Breast epithelium (tissue), 4 donors: ENCODE data around the gene ADCY1. TPM values are rescaled to one million over a fixed set of nuclear protein-coding genes. Genes with fewer than 3 reads are reported as not detected.

Experiments
- DNase-seq, 2 donors: peaks; one replicate each; pipeline ENCODE4 v3.0.0-alpha.2; 2019; ENCODE audit warnings: low spot score in 2 of 2
- H3K27ac ChIP-seq, 2 donors: fragments of 200-600 bp; sonication (generic) in 1 of 2; one replicate each; pipeline ENCODE4 v1.5.1; 2016 to 2019; ENCODE audit warnings: mild to moderate bottlenecking in 1 of 2
- H3K27me3 ChIP-seq, 2 donors: fragments of 200-600 bp; sonication (generic) in 1 of 2; one replicate each; pipeline versions ENCODE4 v1.5.1 to v1.6.0; 2017 to 2019; ENCODE audit warnings: control low read depth in 1 of 2, mild to moderate bottlenecking in 1 of 2
- H3K36me3 ChIP-seq: fragments of 200-600 bp; one replicate; pipeline ENCODE4 v1.5.1; 2019
- H3K4me1 ChIP-seq, 2 donors: fragments of 200-600 bp; sonication (generic); one replicate each; pipeline ENCODE4 v1.5.1; 2016 to 2019; ENCODE audit warnings: control low read depth in 1 of 2
- H3K4me3 ChIP-seq, 3 donors: fragments of 200-600 bp; sonication (generic); 1 replicate in 2 of 3; 2 replicates in 1 of 3; pipeline ENCODE4 v1.5.1; 2016 to 2019; ENCODE audit warnings: mild to moderate bottlenecking in 3 of 3, moderate library complexity in 2 of 3
- H3K9me3 ChIP-seq, 2 donors: fragments of 200-600 bp; sonication (generic) in 1 of 2; one replicate each; pipeline ENCODE4 v1.5.1; 2016 to 2019; ENCODE audit warnings: control low read depth in 1 of 2
- POLR2A ChIP-seq: fragments of 450-650 bp; IDR thresholded peaks from one replicate; pipeline ENCODE4 v1.6.1; 2016; ENCODE audit warnings: antibody characterized with exemption, mild to moderate bottlenecking, moderate library complexity
- POLR2AphosphoS5 ChIP-seq, 3 donors: sonication (generic); formaldehyde crosslinking; IDR thresholded peaks; one replicate each; pipeline ENCODE4 v1.6.1; 2017; ENCODE audit warnings: antibody characterized with exemption in 3 of 3
- intact Hi-C: fragments of 100-400 bp; cut with DNase I; formaldehyde crosslinking; loops from one replicate; pipeline ENCODE4 v1.15.1; 2023; ENCODE audit warnings: low total_unique reads
- total RNA-seq, 3 donors: library from RNA; depleted of rRNA; stranded (reverse); fragments of >200 nt; gene quantifications; one replicate each; pipeline ENCODE4 v1.1.0, GENCODE V29; 2016
- TF ChIP-seq, protein P1 (sequence below), 3 donors: fragments of 450-650 bp; IDR thresholded peaks; one replicate each; pipeline ENCODE4 v1.5.1; 2016 to 2017; ENCODE audit warnings: antibody characterized with exemption in 3 of 3, mild to moderate bottlenecking in 3 of 3, moderate library complexity in 3 of 3

ADCY1 gene
- total RNA-seq, 3 donors from 2014 or later: 1.6 to 14.4 (median 2.5) TPM

DNA sequence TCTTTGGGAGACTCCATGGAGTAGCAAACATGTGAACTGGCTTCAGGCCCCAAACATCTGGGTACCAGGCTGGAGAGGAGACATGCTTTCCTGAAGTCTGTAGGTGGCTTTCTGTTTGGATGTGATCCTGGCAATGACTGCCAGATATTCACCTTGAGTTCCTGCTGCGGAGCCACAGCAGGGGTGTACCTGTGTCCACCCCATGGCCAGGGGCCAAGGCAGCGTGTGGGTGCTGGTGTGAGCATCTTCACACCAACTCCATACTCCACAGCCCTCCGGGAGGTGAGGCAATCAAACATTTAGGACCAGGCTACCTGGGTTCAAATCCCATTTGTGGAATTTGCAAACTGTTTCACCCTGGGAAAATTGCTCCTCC lies 113.0 kb downstream of the ADCY1 start:
- DNase-seq: no peak
- Histone ChIP-seq H3K36me3 (no peaks in the 10 kb centered on the region), H3K4me1 (no peaks in the 10 kb centered on the region), H3K27ac (no peak overlapping the region), H3K9me3 (no peaks in the 10 kb centered on the region), H3K27me3 (no peaks in the 10 kb centered on the region), H3K4me3 (no peak overlapping the region)
- intact Hi-C loops: no loop called here
- no peak for TF ChIP-seq POLR2AphosphoS5 (IDR thresholded peaks at IDR 0.05)
- TF ChIP-seq POLR2A: no peak
- TF ChIP-seq, protein P1, sequence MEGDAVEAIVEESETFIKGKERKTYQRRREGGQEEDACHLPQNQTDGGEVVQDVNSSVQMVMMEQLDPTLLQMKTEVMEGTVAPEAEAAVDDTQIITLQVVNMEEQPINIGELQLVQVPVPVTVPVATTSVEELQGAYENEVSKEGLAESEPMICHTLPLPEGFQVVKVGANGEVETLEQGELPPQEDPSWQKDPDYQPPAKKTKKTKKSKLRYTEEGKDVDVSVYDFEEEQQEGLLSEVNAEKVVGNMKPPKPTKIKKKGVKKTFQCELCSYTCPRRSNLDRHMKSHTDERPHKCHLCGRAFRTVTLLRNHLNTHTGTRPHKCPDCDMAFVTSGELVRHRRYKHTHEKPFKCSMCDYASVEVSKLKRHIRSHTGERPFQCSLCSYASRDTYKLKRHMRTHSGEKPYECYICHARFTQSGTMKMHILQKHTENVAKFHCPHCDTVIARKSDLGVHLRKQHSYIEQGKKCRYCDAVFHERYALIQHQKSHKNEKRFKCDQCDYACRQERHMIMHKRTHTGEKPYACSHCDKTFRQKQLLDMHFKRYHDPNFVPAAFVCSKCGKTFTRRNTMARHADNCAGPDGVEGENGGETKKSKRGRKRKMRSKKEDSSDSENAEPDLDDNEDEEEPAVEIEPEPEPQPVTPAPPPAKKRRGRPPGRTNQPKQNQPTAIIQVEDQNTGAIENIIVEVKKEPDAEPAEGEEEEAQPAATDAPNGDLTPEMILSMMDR (IDR thresholded peaks at IDR 0.05): no peak

- no peaks in the 10 kb centered on the region for H3K27me3 ChIP-seq
- H3K36me3 ChIP-seq: no peaks in the 10 kb centered on the region
- H3K9me3 ChIP-seq: no peaks in the 10 kb centered on the region
- no peak for DNase-seq
- H3K4me3 ChIP-seq: no peak overlapping the region
- H3K4me1 ChIP-seq: no peaks in the 10 kb centered on the region
- no peak for TF ChIP-seq POLR2AphosphoS5 (IDR thresholded peaks at IDR 0.05)
- no peak for TF ChIP-seq POLR2A
- TF ChIP-seq, protein P1 (IDR thresholded peaks at IDR 0.05): no peak
- intact Hi-C loops: no loop called here
- H3K27ac ChIP-seq: no peak overlapping the region
Observed at GRCh38 chr7:45687721-45688120, 113.6 kb downstream of the ADCY1 start.

DNA sequence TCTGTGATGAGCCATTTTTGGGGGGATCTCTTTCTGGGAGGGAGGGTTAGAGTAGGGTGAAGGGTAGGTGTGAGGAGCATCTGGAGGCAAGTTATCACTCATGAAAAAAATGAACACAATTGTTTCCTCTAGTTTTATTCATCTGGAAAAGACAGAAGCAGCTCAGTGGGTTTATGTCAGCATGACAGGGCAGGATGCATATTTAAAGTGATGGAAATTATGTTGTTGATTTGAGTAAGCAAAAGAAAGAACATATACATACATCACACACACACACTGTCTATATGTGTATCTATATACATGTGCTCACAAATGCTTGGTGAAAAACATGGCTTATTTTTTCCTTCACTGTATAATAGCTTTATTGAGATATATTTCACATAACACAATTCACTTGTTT lies 114.2 kb downstream of the ADCY1 start:
- no peaks in the 10 kb centered on the region for H3K27me3 ChIP-seq
- no peak overlapping the region for H3K27ac ChIP-seq
- no peaks in the 10 kb centered on the region for H3K36me3 ChIP-seq
- H3K4me1 ChIP-seq: no peaks in the 10 kb centered on the region
- no peak for DNase-seq
- no peak for TF ChIP-seq POLR2AphosphoS5 (IDR thresholded peaks at IDR 0.05)
- no peak for TF ChIP-seq POLR2A
- TF ChIP-seq, protein P1 (IDR thresholded peaks at IDR 0.05): no peak
- no peaks in the 10 kb centered on the region for H3K9me3 ChIP-seq
- no peak overlapping the region for H3K4me3 ChIP-seq
- intact Hi-C loops: no loop called here

DNA sequence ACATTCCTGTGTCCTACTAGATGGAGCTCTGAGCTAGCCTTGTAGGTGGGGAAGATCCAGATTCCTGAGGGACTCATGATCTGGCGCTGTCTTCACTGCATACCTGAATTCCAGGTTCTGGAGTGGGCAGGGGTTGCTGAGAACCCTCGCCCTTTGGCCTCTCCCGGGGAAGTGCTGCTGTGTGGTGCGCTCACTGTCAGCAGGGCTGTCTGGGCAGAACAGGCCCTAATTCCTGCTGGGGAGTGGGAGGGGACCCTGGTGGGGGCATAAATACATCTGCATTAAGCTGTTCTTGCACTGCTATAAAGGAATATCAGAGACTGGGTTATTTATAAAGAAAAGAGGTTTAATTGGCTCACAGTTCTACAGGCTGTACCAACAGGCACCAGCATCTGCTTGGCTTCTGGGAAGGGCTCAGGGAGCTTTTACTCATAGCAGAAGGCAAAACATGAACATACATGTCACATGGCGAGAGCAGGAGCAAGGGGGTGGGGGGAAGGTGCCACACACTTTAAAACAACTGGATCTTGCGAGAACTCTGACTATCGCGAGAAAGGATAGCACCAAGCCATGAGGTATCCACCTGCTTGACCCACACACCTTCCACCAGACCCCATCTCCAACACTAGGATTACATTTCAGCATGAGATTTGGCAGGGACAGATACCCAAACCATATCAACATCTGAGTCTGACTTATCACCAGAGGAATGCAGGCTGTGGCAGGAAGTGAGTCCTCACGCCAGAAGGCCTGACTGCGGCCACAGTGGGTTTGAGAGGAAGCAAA lies 115.0 kb downstream of the ADCY1 start:
- Histone ChIP-seq H3K36me3 (no peaks in the 10 kb centered on the region), H3K4me3 (no peak overlapping the region), H3K27me3 (no peaks in the 10 kb centered on the region), H3K9me3 (no peaks in the 10 kb centered on the region), H3K4me1 (no peaks in the 10 kb centered on the region), H3K27ac (no peak overlapping the region)
- TF ChIP-seq, protein P1 (IDR thresholded peaks at IDR 0.05): no peak
- TF ChIP-seq POLR2AphosphoS5 (IDR thresholded peaks at IDR 0.05) (no peak), POLR2A (no peak)
- intact Hi-C loops: no loop called here
- DNase-seq: peak in 1 of 2 donors; percentile 34
